Stimulated activated effector memory CD8-positive, alpha-beta T cell treated with anti-CD3 and anti-CD28 coated beads, Interleukin-12 subunit alpha, Interleukin-12 subunit beta, amount 100 ng/mL, for 72 hours (primary cell): ENCODE results near the gene KIF5C.
"Not testable (repeated sequence)": the region's sequence is repeated elsewhere in the genome, so short reads cannot be mapped to it uniquely, and the experiment has no call there.

Experiments
- ATAC-seq: fragments of 150-1000 bp; cut with Tn5 transposase; 2 replicates; pipeline ENCODE4 v1.10.0; 2021
- DNase-seq, 2 donors: peaks; one replicate each; pipeline ENCODE4 v3.0.0; 2021 to 2022; ENCODE audit warnings: low spot score in 2 of 2
- H3K27ac Mint-ChIP-seq: one replicate; pipeline ENCODE4 v1.8.0; 2022; ENCODE audit warnings: mild to moderate bottlenecking, mixed read lengths
- H3K36me3 Mint-ChIP-seq: one replicate; pipeline ENCODE4 v1.8.0; 2022; ENCODE audit warnings: mild to moderate bottlenecking, mixed read lengths
- H3K4me1 Mint-ChIP-seq: one replicate; pipeline ENCODE4 v1.8.0; 2022; ENCODE audit warnings: mixed read lengths
- H3K4me3 Mint-ChIP-seq: one replicate; pipeline ENCODE4 v1.8.0; 2022; ENCODE audit warnings: mild to moderate bottlenecking, mixed read lengths
- H3K9me3 Mint-ChIP-seq: one replicate; pipeline ENCODE4 v1.8.0; 2022; ENCODE audit warnings: mixed read lengths

KIF5C gene

GRCh38 chr2:148874868-148875341, at the start of gene KIF5C:
Gene KIF5C, plus strand, starts transcription at chr2:148875227. Its CDS starts 391 bp downstream, at chr2:148875618.
- Mint-ChIP-seq H3K4me3 (peak within 1 kb of the TSS; percentile 80), H3K9me3 (no peaks in the 10 kb centered on the region), H3K4me1 (peaks cover 22% of the 10 kb centered on the region), H3K27ac (peak within 1 kb of the TSS; percentile 81), H3K36me3 (no peaks in the 10 kb centered on the region)
- peak; percentile 89 for ATAC-seq
- DNase-seq, result peak; percentile 77 to 88

- DNase-seq (no peak), ATAC-seq (no peak)
- no peaks in the 10 kb centered on the region for H3K4me1 Mint-ChIP-seq
- H3K36me3 Mint-ChIP-seq, result no peaks in the 10 kb centered on the region
- H3K4me3 Mint-ChIP-seq, result no peak overlapping the region
- no peak overlapping the region for H3K27ac Mint-ChIP-seq
- H3K9me3 Mint-ChIP-seq, result no peaks in the 10 kb centered on the region
These were observed 48.2 kb upstream of the KIF5C start for GRCh38 chr2:148826791-148827190.

GRCh38 chr2:148828941-148829340, 46.1 kb upstream of the KIF5C start:
- DNase-seq (no peak), ATAC-seq (no peak)
- Mint-ChIP-seq H3K9me3 (no peaks in the 10 kb centered on the region), H3K36me3 (no peaks in the 10 kb centered on the region), H3K27ac (no peak overlapping the region), H3K4me1 (no peaks in the 10 kb centered on the region), H3K4me3 (no peak overlapping the region)

GRCh38 chr2:148829618-148830017, 45.4 kb upstream of the KIF5C start:
- H3K36me3 Mint-ChIP-seq, result no peaks in the 10 kb centered on the region
- no peak overlapping the region for H3K4me3 Mint-ChIP-seq
- no peak for ATAC-seq
- DNase-seq, result no peak
- H3K9me3 Mint-ChIP-seq, result no peaks in the 10 kb centered on the region
- H3K4me1 Mint-ChIP-seq, result no peaks in the 10 kb centered on the region
- no peak overlapping the region for H3K27ac Mint-ChIP-seq

GRCh38 chr2:148832637-148833036, 42.4 kb upstream of the KIF5C start:
- ATAC-seq (no peak), DNase-seq (no peak)
- no peaks in the 10 kb centered on the region for H3K4me1 Mint-ChIP-seq
- H3K36me3 Mint-ChIP-seq, result no peaks in the 10 kb centered on the region
- H3K4me3 Mint-ChIP-seq, result no peak overlapping the region
- H3K27ac Mint-ChIP-seq, result no peak overlapping the region
- no peaks in the 10 kb centered on the region for H3K9me3 Mint-ChIP-seq

- no peak overlapping the region for H3K27ac Mint-ChIP-seq
- H3K36me3 Mint-ChIP-seq, result no peaks in the 10 kb centered on the region
- ATAC-seq (no peak), DNase-seq (no peak)
- peaks cover 4% of the 10 kb centered on the region for H3K9me3 Mint-ChIP-seq
- no peak overlapping the region for H3K4me3 Mint-ChIP-seq
- no peaks in the 10 kb centered on the region for H3K4me1 Mint-ChIP-seq
These were observed 33.0 kb upstream of the KIF5C start for GRCh38 chr2:148842050-148842449.

- no peak overlapping the region for H3K4me3 Mint-ChIP-seq
- no peak overlapping the region for H3K27ac Mint-ChIP-seq
- H3K9me3 Mint-ChIP-seq, result peaks cover 10% of the 10 kb centered on the region
- no peaks in the 10 kb centered on the region for H3K36me3 Mint-ChIP-seq
- H3K4me1 Mint-ChIP-seq, result no peaks in the 10 kb centered on the region
- no peak for ATAC-seq
- DNase-seq, result no peak
These were observed 26.9 kb upstream of the KIF5C start for GRCh38 chr2:148848146-148848545.

GRCh38 chr2:148853458-148853857, 21.6 kb upstream of the KIF5C start:
- H3K9me3 Mint-ChIP-seq, result peaks cover 5% of the 10 kb centered on the region
- no peaks in the 10 kb centered on the region for H3K4me1 Mint-ChIP-seq
- no peak overlapping the region for H3K4me3 Mint-ChIP-seq

GRCh38 chr2:148860037-148860436, 15.0 kb upstream of the KIF5C start:
- no peak for DNase-seq
- Mint-ChIP-seq H3K9me3 (no peaks in the 10 kb centered on the region), H3K4me3 (no peak overlapping the region), H3K27ac (no peak overlapping the region), H3K36me3 (no peaks in the 10 kb centered on the region), H3K4me1 (peaks cover 9% of the 10 kb centered on the region)
- ATAC-seq, result no peak

More at GRCh38 chr2:148853458-148853857, 21.6 kb upstream of the KIF5C start:
- no peaks in the 10 kb centered on the region for H3K36me3 Mint-ChIP-seq
- ATAC-seq (no peak), DNase-seq (no peak)
- no peak overlapping the region for H3K27ac Mint-ChIP-seq

- Mint-ChIP-seq H3K27ac (no peak overlapping the region), H3K4me3 (no peak overlapping the region), H3K36me3 (no peaks in the 10 kb centered on the region), H3K4me1 (peaks cover 9% of the 10 kb centered on the region), H3K9me3 (no peaks in the 10 kb centered on the region)
- DNase-seq (no peak), ATAC-seq (no peak)
These were observed 13.7 kb upstream of the KIF5C start for GRCh38 chr2:148861367-148861766.

GRCh38 chr2:148862478-148862877, 12.5 kb upstream of the KIF5C start:
- not testable (repeated sequence) for H3K36me3 Mint-ChIP-seq, ATAC-seq, H3K27ac Mint-ChIP-seq, H3K9me3 Mint-ChIP-seq, H3K4me3 Mint-ChIP-seq, DNase-seq, H3K4me1 Mint-ChIP-seq

GRCh38 chr2:148865512-148865911, 9.5 kb upstream of the KIF5C start:
- no peak for DNase-seq
- peaks cover 2% of the 10 kb centered on the region for H3K9me3 Mint-ChIP-seq
- no peak overlapping the region for H3K27ac Mint-ChIP-seq

GRCh38 chr2:148866091-148866490, 8.9 kb upstream of the KIF5C start:
- no peak overlapping the region for H3K27ac Mint-ChIP-seq
- H3K36me3 Mint-ChIP-seq, result no peaks in the 10 kb centered on the region
- H3K9me3 Mint-ChIP-seq, result peaks cover 2% of the 10 kb centered on the region
- H3K4me1 Mint-ChIP-seq, result peaks cover 14% of the 10 kb centered on the region
- DNase-seq (no peak), ATAC-seq (no peak)
- no peak overlapping the region for H3K4me3 Mint-ChIP-seq

More at GRCh38 chr2:148865512-148865911, 9.5 kb upstream of the KIF5C start:
- peaks cover 16% of the 10 kb centered on the region for H3K4me1 Mint-ChIP-seq
- no peak for ATAC-seq
- H3K4me3 Mint-ChIP-seq, result no peak overlapping the region
- no peaks in the 10 kb centered on the region for H3K36me3 Mint-ChIP-seq

- H3K4me3 Mint-ChIP-seq, result no peak overlapping the region
- no peak for ATAC-seq
- DNase-seq, result no peak
- H3K4me1 Mint-ChIP-seq, result peaks cover 8% of the 10 kb centered on the region
- H3K9me3 Mint-ChIP-seq, result peaks cover 2% of the 10 kb centered on the region
- no peak overlapping the region for H3K27ac Mint-ChIP-seq
- H3K36me3 Mint-ChIP-seq, result no peaks in the 10 kb centered on the region
These were observed 7.8 kb upstream of the KIF5C start for GRCh38 chr2:148867079-148867769.

- H3K27ac Mint-ChIP-seq, result peak overlapping the region; percentile 81
These were observed 492 bp downstream of the KIF5C start for GRCh38 chr2:148875387-148876051.

GRCh38 chr2:148876202-148876594, 1.2 kb downstream of the KIF5C start:
- ATAC-seq (peak; percentile 24), DNase-seq (peak; percentile 7 to 56)
- H3K27ac Mint-ChIP-seq, result peak overlapping the region; percentile 81
- H3K4me1 Mint-ChIP-seq, result peaks cover 17% of the 10 kb centered on the region
- H3K9me3 Mint-ChIP-seq, result no peaks in the 10 kb centered on the region
- peak overlapping the region; percentile 80 for H3K4me3 Mint-ChIP-seq
- H3K36me3 Mint-ChIP-seq, result no peaks in the 10 kb centered on the region

More at GRCh38 chr2:148875387-148876051, 492 bp downstream of the KIF5C start:
- DNase-seq (peak; percentile 11 to 55), ATAC-seq (peak; percentile 48)
- Mint-ChIP-seq H3K36me3 (no peaks in the 10 kb centered on the region), H3K4me1 (peaks cover 17% of the 10 kb centered on the region), H3K9me3 (no peaks in the 10 kb centered on the region), H3K4me3 (peak overlapping the region; percentile 80)
